Neural progenitor cell (in vitro differentiated cells): ENCODE results near the gene ASB10. TPM values are rescaled to one million over a fixed set of nuclear protein-coding genes. Genes with fewer than 3 reads are reported as not detected.

Experiments
- DNase-seq: peaks from one replicate; pipeline ENCODE4 v3.0.0-alpha.2; 2016; ENCODE audit warnings: low spot score
- H2AFZ ChIP-seq: fragments of 200-600 bp; sonication (generic); replicated peaks from 2 replicates; pipeline ENCODE4 v1.6.1; 2016; ENCODE audit warnings: antibody characterized with exemption
- H3F3A ChIP-seq: fragments of 200-600 bp; sonication (generic); 2 replicates; pipeline ENCODE4 v1.6.1; 2016; ENCODE audit warnings: antibody characterized with exemption, low read depth
- H3K27ac ChIP-seq: fragments of 200-600 bp; sonication (generic); 2 replicates; pipeline ENCODE4 v1.5.1; 2016; ENCODE audit warnings: mild to moderate bottlenecking
- H3K27me3 ChIP-seq: fragments of 200-600 bp; sonication (generic); 2 replicates; pipeline ENCODE4 v1.6.1; 2016; ENCODE audit warnings: mild to moderate bottlenecking, moderate library complexity
- H3K36me3 ChIP-seq: fragments of 200-600 bp; sonication (generic); 2 replicates; pipeline ENCODE4 v1.5.1; 2016
- H3K4me1 ChIP-seq: fragments of 200-600 bp; sonication (generic); 2 replicates; pipeline ENCODE4 v1.6.1; 2016; ENCODE audit warnings: mixed run types
- H3K4me2 ChIP-seq: fragments of 200-600 bp; sonication (generic); 2 replicates; pipeline ENCODE4 v1.6.1; 2016
- H3K4me3 ChIP-seq: fragments of 200-600 bp; sonication (generic); 2 replicates; pipeline ENCODE4 v1.5.1; 2016
- H3K79me2 ChIP-seq: fragments of 200-600 bp; sonication (generic); 2 replicates; pipeline ENCODE4 v1.6.1; 2016; ENCODE audit warnings: low read depth
- H3K9ac ChIP-seq: fragments of 200-600 bp; sonication (generic); 2 replicates; pipeline ENCODE4 v1.6.1; 2016
- H3K9me3 ChIP-seq: fragments of 200-600 bp; sonication (generic); 2 replicates; pipeline ENCODE4 v1.5.1; 2016; ENCODE audit warnings: low read depth
- H4K20me1 ChIP-seq: fragments of 200-600 bp; sonication (generic); 2 replicates; pipeline ENCODE4 v1.6.1; 2016; ENCODE audit warnings: low read depth
- H3K27ac Mint-ChIP-seq: 3 replicates; pipeline ENCODE4 v1.8.0; 2021; ENCODE audit warnings: mixed read lengths
- H3K27me3 Mint-ChIP-seq: 2 replicates; pipeline ENCODE4 v1.8.0; 2022; ENCODE audit warnings: low read depth, mild to moderate bottlenecking, inconsistent platforms, moderate library complexity, mixed read lengths; ENCODE audit not compliant: insufficient read depth
- H3K36me3 Mint-ChIP-seq: 3 replicates; pipeline ENCODE4 v1.8.0; 2021; ENCODE audit warnings: mixed read lengths
- H3K4me1 Mint-ChIP-seq: 3 replicates; pipeline ENCODE4 v1.8.0; 2021; ENCODE audit warnings: mixed read lengths
- H3K4me3 Mint-ChIP-seq: 3 replicates; pipeline ENCODE4 v1.8.0; 2021; ENCODE audit warnings: mild to moderate bottlenecking, moderate library complexity, mixed read lengths
- H3K9me3 Mint-ChIP-seq: 3 replicates; pipeline ENCODE4 v1.8.0; 2020; ENCODE audit warnings: mixed read lengths
- CTCF ChIP-seq: fragments of 200-600 bp; sonication (generic); IDR thresholded peaks from 2 replicates; pipeline ENCODE4 v1.5.1; 2017; ENCODE audit warnings: antibody characterized with exemption, mild to moderate bottlenecking
- EZH2 ChIP-seq: fragments of 200-600 bp; sonication (generic); IDR thresholded peaks from 2 replicates; pipeline ENCODE4 v1.6.1; 2017; ENCODE audit warnings: antibody characterized with exemption, mild to moderate bottlenecking, moderate library complexity
- EZH2phosphoT487 ChIP-seq: fragments of 200-600 bp; sonication (generic); IDR thresholded peaks from 2 replicates; pipeline ENCODE4 v1.6.1; 2017; ENCODE audit warnings: antibody characterized with exemption
- total RNA-seq: library from RNA; depleted of rRNA; stranded (reverse); fragments of >200 nt; gene quantifications from 2 replicates; pipeline ENCODE4 v1.2.3, GENCODE V29; 2015; ENCODE audit warnings: low replicate concordance

ASB10 gene
- total RNA-seq, 1 donor from 2014 or later, result not detected

DNA sequence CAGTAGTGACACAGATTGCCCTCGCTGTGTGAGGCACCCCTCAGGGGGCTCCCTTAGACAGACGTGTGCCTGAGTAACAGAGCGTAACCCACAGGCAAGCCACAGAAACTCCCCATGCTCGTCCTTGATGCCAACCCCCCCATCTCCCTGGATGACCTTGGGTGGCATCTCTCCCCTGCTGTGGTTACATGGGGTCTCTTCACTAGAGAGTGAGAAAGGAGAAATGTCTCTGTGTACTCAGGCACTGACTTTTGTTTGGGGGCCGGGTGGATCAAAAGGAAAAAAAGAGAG, 1.1 kb upstream of the ASB10 start:
- peaks cover 18% of the 10 kb centered on the region for H3K27me3 Mint-ChIP-seq
- H2AFZ ChIP-seq, result no peak overlapping the region
- DNase-seq, result no peak

DNA sequence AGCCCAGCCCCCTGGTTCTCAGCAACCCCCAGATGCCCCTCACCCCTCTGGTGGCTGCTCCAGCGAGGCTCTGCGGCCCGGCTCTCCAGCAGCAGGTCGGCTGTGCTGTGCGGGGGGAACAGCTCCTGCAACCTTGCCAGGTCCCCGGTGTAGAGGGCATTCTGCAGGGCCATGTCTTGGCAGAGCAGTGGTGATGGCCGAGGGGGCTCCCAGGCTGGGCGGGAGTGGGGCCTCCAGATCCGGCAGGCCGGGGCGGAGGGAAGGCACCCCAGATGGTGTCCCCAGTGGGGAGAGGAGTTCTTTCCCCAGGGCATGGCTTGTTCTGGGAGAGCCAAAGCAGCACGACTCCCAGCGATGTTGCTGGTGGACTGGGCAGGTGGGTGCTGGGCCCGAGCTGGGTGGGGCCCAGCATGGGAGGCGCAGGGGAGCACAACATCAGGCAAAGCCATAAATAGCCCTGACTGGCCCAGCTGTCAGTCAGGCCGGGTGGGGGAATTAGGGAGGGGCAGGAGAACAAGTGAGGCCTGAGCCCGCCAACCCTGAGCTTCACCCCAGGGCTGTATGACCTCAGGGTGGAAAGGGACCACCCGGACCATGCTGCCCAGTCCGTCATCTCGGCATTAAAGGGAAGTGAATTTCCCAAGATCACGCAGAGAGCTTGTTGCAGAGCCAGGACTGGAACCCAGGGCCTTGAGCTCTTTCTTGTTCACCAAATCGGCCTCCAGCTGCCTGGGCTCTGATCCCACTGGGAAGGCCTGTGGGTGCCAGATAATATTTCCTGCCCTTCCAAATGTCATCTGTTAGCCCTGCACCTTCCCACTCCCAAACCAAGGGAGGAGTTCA, 580 bp upstream of the ASB10 start:
- Histone ChIP-seq H3K4me2 (no peak overlapping the region), H3K79me2 (no peaks in the 10 kb centered on the region), H3K27ac (no peak overlapping the region), H4K20me1 (no peaks in the 10 kb centered on the region), H3K9ac (no peak overlapping the region), H3F3A (no peaks in the 10 kb centered on the region), H3K27me3 (peaks cover 10% of the 10 kb centered on the region), H3K36me3 (no peaks in the 10 kb centered on the region), H3K9me3 (no peaks in the 10 kb centered on the region), H3K4me1 (no peaks in the 10 kb centered on the region), H2AFZ (no peak overlapping the region), H3K4me3 (no peak overlapping the region)
- Mint-ChIP-seq H3K27me3 (peaks cover 12% of the 10 kb centered on the region), H3K36me3 (no peaks in the 10 kb centered on the region), H3K9me3 (no peaks in the 10 kb centered on the region), H3K27ac (no peak overlapping the region), H3K4me1 (no peaks in the 10 kb centered on the region), H3K4me3 (no peak overlapping the region)
- no peak for DNase-seq
- TF ChIP-seq CTCF, result no peak
- TF ChIP-seq EZH2, result no peak
- no peak for TF ChIP-seq EZH2phosphoT487

More for the DNA sequence above, 1.1 kb upstream of the ASB10 start:
- Histone ChIP-seq H3K4me1 (no peaks in the 10 kb centered on the region), H3K9ac (no peak overlapping the region), H3F3A (no peaks in the 10 kb centered on the region), H3K27me3 (peaks cover 10% of the 10 kb centered on the region), H3K27ac (no peak overlapping the region), H3K4me3 (no peak overlapping the region), H3K4me2 (no peak overlapping the region), H4K20me1 (no peaks in the 10 kb centered on the region), H3K36me3 (no peaks in the 10 kb centered on the region), H3K79me2 (no peaks in the 10 kb centered on the region), H3K9me3 (no peaks in the 10 kb centered on the region)
- TF ChIP-seq CTCF, result no peak
- TF ChIP-seq EZH2phosphoT487, result no peak
- no peak for TF ChIP-seq EZH2
- no peaks in the 10 kb centered on the region for H3K9me3 Mint-ChIP-seq
- no peaks in the 10 kb centered on the region for H3K4me1 Mint-ChIP-seq
- H3K36me3 Mint-ChIP-seq, result no peaks in the 10 kb centered on the region
- no peak overlapping the region for H3K27ac Mint-ChIP-seq
- no peak overlapping the region for H3K4me3 Mint-ChIP-seq

- Histone ChIP-seq H3K79me2 (no peaks in the 10 kb centered on the region), H2AFZ (no peak overlapping the region), H3K27ac (no peak overlapping the region), H3K9me3 (no peaks in the 10 kb centered on the region), H3K4me1 (no peaks in the 10 kb centered on the region), H3K27me3 (peaks cover 10% of the 10 kb centered on the region), H3K36me3 (no peaks in the 10 kb centered on the region), H3K9ac (no peak overlapping the region), H3K4me3 (no peak overlapping the region), H3K4me2 (no peak overlapping the region), H3F3A (no peaks in the 10 kb centered on the region), H4K20me1 (no peaks in the 10 kb centered on the region)
- H3K36me3 Mint-ChIP-seq, result no peaks in the 10 kb centered on the region
- no peaks in the 10 kb centered on the region for H3K9me3 Mint-ChIP-seq
- no peaks in the 10 kb centered on the region for H3K4me1 Mint-ChIP-seq
- no peak overlapping the region for H3K27ac Mint-ChIP-seq
- peaks cover 13% of the 10 kb centered on the region for H3K27me3 Mint-ChIP-seq
- TF ChIP-seq EZH2phosphoT487, result no peak
- TF ChIP-seq EZH2, result no peak
- TF ChIP-seq CTCF, result no peak
- H3K4me3 Mint-ChIP-seq, result no peak overlapping the region
- DNase-seq, result no peak
Measured at GRCh38 chr7:151185762-151186639, 1.0 kb downstream of the ASB10 start.
